SK-MEL-5 (cell line): ENCODE measurements around the gene RPUSD1. TPM values are rescaled to one million over a fixed set of nuclear protein-coding genes. Genes with fewer than 3 reads are reported as not detected.
"Not testable (repeated sequence)": the region's sequence is repeated elsewhere in the genome, so short reads cannot be mapped to it uniquely, and the experiment has no call there.

ENCODE experiments used
- DNase-seq: peaks from one replicate; pipeline ENCODE4 v3.0.0-alpha.2; 2016; ENCODE audit warnings: low read depth, low spot score
- in situ Hi-C: cut with HindIII; loops from 2 replicates; pipeline ENCODE4 v1.10.0; 2016; ENCODE audit warnings: low sequenced_read_pairs, high pct_unique_total_duplicates, low pct_unique_long_range_greater_than_20kb
- total RNA-seq: library from RNA; depleted of rRNA; stranded (reverse); fragments of >200 nt; shearing (Covaris generic); gene quantifications from 2 replicates; pipeline ENCODE4 v1.2.3, GENCODE V29; 2014

RPUSD1 gene
- total RNA-seq, 1 experiment from 2014 or later = 32.6 TPM

GRCh38 chr16:778447-778846, 9.7 kb downstream of the RPUSD1 start:
- no peak for DNase-seq
- in situ Hi-C loops = no loop called here

DNA sequence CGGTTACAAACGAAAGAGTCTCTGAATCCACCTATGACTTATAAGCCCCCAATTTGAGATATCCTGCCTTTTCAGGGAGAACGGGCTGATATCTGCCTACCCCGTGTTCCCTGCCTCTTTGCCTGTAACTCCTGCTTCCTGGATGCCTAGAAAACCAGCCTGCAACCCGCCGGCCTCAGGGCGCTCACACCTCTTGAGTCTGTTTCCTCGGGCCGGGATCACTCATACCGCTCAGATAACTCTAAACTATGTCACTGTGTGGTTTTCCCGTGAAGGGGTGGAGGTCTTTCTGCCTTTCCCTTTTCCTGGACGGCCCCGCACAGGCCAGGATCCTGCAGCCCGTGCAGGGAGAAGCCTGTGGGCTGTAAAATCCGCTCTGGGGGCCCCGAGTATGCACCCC, 10.4 kb downstream of the RPUSD1 start:
- no peak for DNase-seq
- in situ Hi-C loops = no loop called here

- no peak for DNase-seq
- in situ Hi-C loops = no loop called here
Observed at GRCh38 chr16:776824-777223, 11.4 kb downstream of the RPUSD1 start.

- in situ Hi-C loops, DNase-seq: not testable (repeated sequence)
Observed at GRCh38 chr16:776298-776697, 11.9 kb downstream of the RPUSD1 start.

DNA sequence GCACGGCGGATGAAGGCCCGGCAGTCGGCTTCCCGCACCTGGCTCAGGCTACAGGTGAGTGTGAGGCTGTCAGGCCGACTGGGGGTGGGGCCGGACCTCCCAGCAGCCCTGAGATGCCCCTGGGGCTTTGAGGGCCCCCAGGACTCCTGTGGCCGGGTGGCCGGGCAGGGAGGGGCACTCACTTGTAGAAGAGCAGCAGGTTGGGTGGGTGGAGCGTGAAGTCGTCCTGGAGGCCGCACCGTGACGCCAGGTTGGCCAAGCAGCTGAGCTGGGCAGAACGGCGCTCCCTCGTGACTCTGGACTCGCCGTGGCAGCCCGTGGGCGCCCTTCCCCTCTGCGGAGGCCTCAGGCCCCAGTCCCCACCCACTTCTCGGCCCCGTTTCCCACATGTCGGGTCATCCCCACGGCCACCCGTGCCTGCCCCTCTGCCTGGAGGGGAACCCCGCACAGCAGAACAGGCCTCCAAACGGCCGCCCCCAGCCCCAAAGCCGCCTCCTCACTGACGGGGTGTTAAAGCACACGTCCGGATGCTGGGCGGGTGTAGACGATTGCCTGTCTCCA, 12.9 kb downstream of the RPUSD1 start:
- DNase-seq = no peak

DNA sequence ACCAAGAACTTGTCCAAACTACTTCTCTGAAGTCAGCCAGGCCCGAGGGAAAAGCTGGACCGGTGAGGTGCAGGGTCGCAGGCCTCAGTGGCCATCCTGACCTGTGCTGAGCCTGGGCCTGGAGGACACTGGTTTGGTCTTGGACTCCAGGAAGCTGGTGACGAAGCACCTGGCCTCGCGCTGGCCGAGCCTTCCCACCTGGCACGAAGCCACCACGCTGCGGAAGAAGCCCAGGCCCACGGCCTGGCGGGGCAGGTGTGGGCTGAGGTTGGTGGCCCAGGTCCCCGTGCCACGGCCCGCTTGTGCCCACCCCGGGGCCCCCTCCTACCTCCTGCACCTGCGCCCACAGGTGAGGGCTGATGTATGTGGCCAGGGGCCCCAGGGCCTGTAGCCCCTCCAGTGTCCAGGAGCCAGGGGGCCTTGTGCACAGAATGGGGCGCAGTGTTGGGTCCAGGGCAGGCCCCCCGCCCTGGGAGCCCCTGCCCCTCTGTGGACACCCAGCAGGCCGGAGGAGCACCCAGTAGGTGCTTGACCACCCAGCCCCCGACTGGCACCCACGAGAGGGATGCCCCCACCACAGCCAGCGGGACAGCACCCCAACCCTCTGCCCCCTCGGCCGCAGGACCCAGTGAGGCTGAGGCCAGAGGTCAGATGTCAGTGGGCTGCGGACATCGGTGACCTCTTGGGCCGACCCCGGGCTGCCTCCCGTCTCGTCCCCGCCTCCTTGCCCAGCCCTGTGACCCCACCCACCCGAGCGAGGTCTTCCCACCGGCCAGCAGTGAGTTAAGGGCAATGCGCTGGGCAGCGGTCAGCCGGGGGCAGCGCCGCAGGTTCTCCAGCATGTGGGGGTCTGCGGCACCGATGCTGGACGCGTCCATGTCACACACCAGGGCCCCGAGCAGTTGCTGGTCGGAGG, 13.8 kb downstream of the RPUSD1 start:
- no peak for DNase-seq
- in situ Hi-C loops = no loop called here

More for the DNA sequence above, 12.9 kb downstream of the RPUSD1 start:
- in situ Hi-C loops = no loop called here

DNA sequence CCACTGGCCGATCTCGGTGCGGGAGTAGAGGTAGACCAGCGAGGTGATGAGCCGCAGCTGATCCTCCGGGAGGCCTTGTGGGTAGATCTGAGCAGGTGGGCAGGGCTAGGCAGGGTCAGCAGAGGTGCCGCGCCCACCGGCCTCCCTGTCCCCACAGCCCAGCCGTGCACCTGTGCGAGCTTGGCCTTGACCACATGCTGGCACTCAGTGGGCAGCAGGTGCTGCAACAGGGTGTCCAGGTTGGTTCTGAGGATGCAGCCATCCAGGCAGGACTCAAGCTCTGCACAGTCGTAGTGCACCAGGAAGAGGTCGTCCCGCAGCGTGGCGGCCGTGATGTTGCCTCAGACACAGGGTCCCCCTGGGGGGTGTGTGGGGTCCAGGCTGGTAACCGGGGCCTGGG, 15.2 kb downstream of the RPUSD1 start:
- DNase-seq = no peak
- in situ Hi-C loops = no loop called here

- in situ Hi-C loops = no loop called here
- no peak for DNase-seq
Observed at GRCh38 chr16:770411-770810, 17.8 kb downstream of the RPUSD1 start.

GRCh38 chr16:769934-770333, 18.2 kb downstream of the RPUSD1 start:
- in situ Hi-C loops = no loop called here
- DNase-seq = no peak

DNA sequence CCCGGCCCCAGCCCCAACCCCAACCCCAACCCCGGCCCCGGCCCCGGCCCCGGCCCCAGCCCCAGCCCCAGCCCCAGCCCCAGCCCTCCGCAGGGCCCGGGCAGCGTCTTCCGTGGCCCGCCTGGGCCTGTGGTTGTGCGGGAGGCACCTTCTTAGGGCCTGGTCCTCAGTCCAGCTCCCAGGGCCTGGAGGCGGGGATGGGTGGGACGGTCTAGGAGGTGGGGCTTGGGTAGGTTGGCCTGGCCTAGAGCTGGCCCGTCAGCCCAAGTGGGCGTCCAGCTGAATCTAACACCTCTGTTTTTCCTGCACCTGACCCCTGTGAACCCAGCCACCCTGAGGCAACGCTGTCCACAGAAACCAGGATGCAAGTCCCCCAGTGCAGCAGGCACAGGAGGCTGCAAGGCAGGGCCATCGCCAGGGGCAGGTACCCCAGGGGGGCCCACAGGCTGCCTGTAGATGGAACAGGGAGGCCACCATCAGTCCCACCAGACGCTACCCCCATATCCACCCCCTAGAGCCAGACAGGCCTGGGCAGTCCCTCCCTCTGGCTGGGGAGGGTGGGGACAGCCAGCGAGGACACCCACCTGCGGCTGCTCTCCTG, 18.9 kb downstream of the RPUSD1 start:
- DNase-seq = no peak

GRCh38 chr16:768428-768827, 19.8 kb downstream of the RPUSD1 start:
- DNase-seq = no peak
- in situ Hi-C loops = no loop called here

More for the DNA sequence above, 18.9 kb downstream of the RPUSD1 start:
- in situ Hi-C loops = no loop called here

DNA sequence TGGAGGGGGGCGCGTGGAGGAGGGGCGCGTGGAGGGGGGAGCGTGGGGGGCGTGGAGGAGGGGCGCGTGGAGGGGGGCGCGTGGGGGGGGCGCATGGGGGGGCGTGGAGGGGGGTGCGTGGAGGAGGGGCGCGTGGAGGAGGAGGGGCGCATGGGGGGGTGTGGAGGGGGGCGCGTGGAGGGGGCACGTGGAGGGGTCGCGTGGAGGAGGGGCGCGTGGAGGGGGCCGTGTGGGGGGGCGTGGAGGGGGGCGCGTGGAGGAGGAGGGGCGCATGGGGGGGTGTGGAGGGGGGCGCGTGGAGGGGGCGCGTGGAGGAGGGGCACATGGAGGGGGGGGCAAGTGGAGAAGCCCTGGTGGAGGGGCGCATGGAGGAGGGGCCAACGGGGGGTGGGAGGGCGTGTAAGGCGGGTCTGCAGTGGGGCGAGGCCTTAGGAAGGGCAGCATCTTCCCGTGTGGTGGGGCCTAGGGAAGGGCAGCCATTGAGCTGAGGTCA, 20.4 kb downstream of the RPUSD1 start:
- in situ Hi-C loops = no loop called here
- DNase-seq = no peak

DNA sequence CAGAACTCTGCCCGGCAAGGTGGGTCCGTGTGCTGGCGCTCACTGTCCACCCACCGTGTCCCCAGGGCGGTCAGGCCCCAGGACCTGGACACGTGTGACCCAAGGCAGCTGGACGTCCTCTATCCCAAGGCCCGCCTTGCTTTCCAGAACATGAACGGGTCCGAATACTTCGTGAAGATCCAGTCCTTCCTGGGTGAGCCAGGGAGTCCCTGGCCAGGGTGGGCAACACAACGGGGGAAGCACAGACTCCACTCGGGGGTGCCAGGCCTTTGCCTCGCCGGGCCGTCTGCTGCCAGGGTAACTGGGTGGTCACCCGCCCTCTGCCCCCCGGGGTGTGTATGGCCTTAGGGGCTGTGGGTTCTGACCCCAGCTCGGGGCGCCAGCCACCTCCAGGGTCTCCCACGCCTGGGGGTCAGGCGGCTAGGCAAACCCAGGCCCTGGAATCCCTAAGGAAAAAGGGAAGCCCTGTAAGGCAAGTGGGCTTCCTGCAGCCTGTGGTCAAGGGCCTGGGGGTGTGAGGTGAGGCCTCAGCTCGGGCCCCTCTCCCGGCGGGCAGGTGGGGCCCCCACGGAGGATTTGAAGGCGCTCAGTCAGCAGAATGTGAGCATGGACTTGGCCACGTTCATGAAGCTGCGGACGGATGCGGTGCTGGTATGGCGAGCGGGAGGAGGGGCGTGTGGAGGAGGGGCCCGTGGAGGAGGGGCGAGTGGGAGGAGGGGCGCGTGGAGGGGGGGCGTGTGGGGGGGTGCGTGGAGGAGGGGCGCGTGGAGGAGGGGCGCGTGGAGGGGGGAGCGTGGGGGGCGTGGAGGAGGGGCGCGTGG, 21.2 kb downstream of the RPUSD1 start:
- in situ Hi-C loops = no loop called here
- DNase-seq = no peak

GRCh38 chr16:766008-766819, 22.0 kb downstream of the RPUSD1 start:
- no peak for DNase-seq
- in situ Hi-C loops = no loop called here

- DNase-seq = no peak
- in situ Hi-C loops = no loop called here
Observed at GRCh38 chr16:765488-765865, 22.7 kb downstream of the RPUSD1 start.

DNA sequence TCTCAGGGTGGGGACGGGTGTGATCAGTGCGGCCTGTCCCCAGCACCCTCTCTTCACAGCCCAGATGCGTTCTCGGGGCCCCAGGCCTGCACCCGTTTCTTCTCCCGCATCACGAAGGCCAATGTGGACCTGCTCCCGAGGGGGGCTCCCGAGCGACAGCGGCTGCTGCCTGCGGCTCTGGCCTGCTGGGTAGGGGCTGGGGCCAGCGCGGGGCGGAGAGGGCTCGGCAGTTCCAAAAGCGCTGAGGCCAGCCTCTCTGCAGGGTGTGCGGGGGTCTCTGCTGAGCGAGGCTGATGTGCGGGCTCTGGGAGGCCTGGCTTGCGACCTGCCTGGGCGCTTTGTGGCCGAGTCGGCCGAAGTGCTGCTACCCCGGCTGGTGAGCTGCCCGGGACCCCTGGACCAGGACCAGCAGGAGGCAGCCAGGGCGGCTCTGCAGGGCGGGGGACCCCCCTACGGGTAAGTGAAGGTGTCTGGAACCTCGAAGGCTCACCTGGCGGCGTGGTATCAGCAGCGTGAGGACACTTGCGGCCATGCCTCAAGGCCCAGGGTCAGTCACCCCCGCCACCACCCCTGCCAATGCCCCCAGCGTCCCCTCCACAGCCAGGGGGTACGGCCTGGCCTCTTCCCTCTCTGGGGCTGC, 23.2 kb downstream of the RPUSD1 start:
- in situ Hi-C loops = no loop called here

More for the DNA sequence above, 23.2 kb downstream of the RPUSD1 start:
- no peak for DNase-seq
